GM12878 (cell line): Measurements from ENCODE around the gene TMEM150A. TPM values are rescaled to one million over a fixed set of nuclear protein-coding genes. Genes with fewer than 3 reads are reported as not detected.
A peak's percentile ranks its signal among the peaks of the same experiment; 100 is the strongest.

Source experiments
- CBX3 ChIP-seq: fragments of 200-600 bp; sonication (generic); IDR thresholded peaks from 2 replicates; pipeline ENCODE4 v1.6.1; 2016; ENCODE audit warnings: low read depth, borderline replicate concordance
- CREM ChIP-seq: IDR thresholded peaks from 2 replicates; pipeline ENCODE4 v1.6.1; 2014; ENCODE audit warnings: antibody characterized with exemption, low read depth
- EZH2 ChIP-seq: IDR thresholded peaks from 2 replicates; pipeline ENCODE4 v1.6.1; 2012; ENCODE audit warnings: low read depth, mild to moderate bottlenecking, control low read depth, inconsistent platforms, low read length, borderline replicate concordance; ENCODE audit not compliant: control insufficient read depth
- FOXM1 ChIP-seq: IDR thresholded peaks from 2 replicates; pipeline ENCODE4 v1.6.1; 2012; ENCODE audit warnings: low read depth, mild to moderate bottlenecking, inconsistent platforms, low read length, moderate library complexity
- HDAC2 ChIP-seq: fragments of 200-600 bp; sonication (generic); IDR thresholded peaks from 2 replicates; pipeline ENCODE4 v1.6.1; 2017
- IKZF2 ChIP-seq, 2 experiments: fragments of 450-650 bp; IDR thresholded peaks; 2 replicates each; pipeline ENCODE4 v1.6.1; 2017; ENCODE audit warnings: mild to moderate bottlenecking in 2 of 2, moderate library complexity in 2 of 2
- JUNB ChIP-seq: IDR thresholded peaks from 2 replicates; pipeline ENCODE4 v1.6.1; 2016; ENCODE audit warnings: antibody characterized with exemption, mild to moderate bottlenecking
- MXI1 ChIP-seq: fragments of 150-350 bp; IDR thresholded peaks from 2 replicates; pipeline ENCODE4 v1.6.1; 2011; ENCODE audit warnings: low read depth, mild to moderate bottlenecking, inconsistent platforms, low read length, improper control_type of control experiment
- NR2F1 ChIP-seq: fragments of 450-650 bp; conservative IDR thresholded peaks from 2 replicates; pipeline ENCODE4 v1.6.1; 2017; ENCODE audit warnings: mild to moderate bottlenecking
- RAD51 ChIP-seq: fragments of 450-650 bp; IDR thresholded peaks from 2 replicates; pipeline ENCODE4 v1.6.1; 2016; ENCODE audit warnings: moderate library complexity, mild to moderate bottlenecking, inconsistent platforms
- SMAD1 ChIP-seq: fragments of 450-650 bp; IDR thresholded peaks from 2 replicates; pipeline ENCODE4 v1.6.1; 2018; ENCODE audit warnings: mild to moderate bottlenecking, low read depth; ENCODE audit not compliant: partially characterized antibody
- SPI1 ChIP-seq: IDR thresholded peaks from 2 replicates; pipeline ENCODE4 v1.6.1; 2011; ENCODE audit warnings: low read depth, mild to moderate bottlenecking, low read length, moderate library complexity, borderline replicate concordance; ENCODE audit not compliant: insufficient read depth
- SREBF2 ChIP-seq: IDR thresholded peaks from 2 replicates; pipeline ENCODE4 v1.6.1; 2012; ENCODE audit warnings: mild to moderate bottlenecking, low read length
- STAT1 ChIP-seq: fragments of 450-650 bp; conservative IDR thresholded peaks from 2 replicates; pipeline ENCODE4 v1.6.1; 2014; ENCODE audit warnings: antibody characterized with exemption, mild to moderate bottlenecking
- TARDBP ChIP-seq: IDR thresholded peaks from 2 replicates; pipeline ENCODE4 v1.6.1; 2016; ENCODE audit warnings: borderline replicate concordance
- TCF3 ChIP-seq: IDR thresholded peaks from 2 replicates; pipeline ENCODE4 v1.6.1; 2012; ENCODE audit warnings: low read depth, mild to moderate bottlenecking, low read length, borderline replicate concordance; ENCODE audit not compliant: insufficient read depth
- ZNF24 ChIP-seq: fragments of 450-650 bp; IDR thresholded peaks from 2 replicates; pipeline ENCODE4 v1.6.1; 2017; ENCODE audit warnings: antibody characterized with exemption, mild to moderate bottlenecking
- ZZZ3 ChIP-seq: IDR thresholded peaks from 2 replicates; pipeline ENCODE4 v1.6.1; 2011; ENCODE audit warnings: low read depth; ENCODE audit not compliant: control insufficient read depth, insufficient read length
- polyA plus RNA-seq, 11 experiments: library from polyadenylated mRNA; depleted of rRNA in 4 of 11; unstranded in 6 of 11; stranded (reverse) in 5 of 11; fragments of >200 nt; fragmentation: Nextera tagmentation in 4 of 11; fragmentation: Illumina TruSeq in 1 of 11; extraction: Ambion mirVana in 4 of 11; extraction: Trizol in 1 of 11; gene quantifications; 1 replicate in 1 of 11; 2 replicates in 10 of 11; pipeline versions ENCODE4 v1.2.1 to v1.2.3, GENCODE V29; 2011 to 2016; ENCODE audit warnings: inconsistent platforms in 2 of 11, missing spikeins in 2 of 11, low read depth in 1 of 11
- total RNA-seq, 4 experiments: library from RNA; depleted of rRNA in 3 of 4; stranded (reverse); fragments of >200 nt in 3 of 4; fragmentation: Illumina TruSeq in 1 of 4; extraction: Trizol in 1 of 4; gene quantifications; 2 replicates each; pipeline versions ENCODE4 v1.2.1 to v1.2.3, GENCODE V29; 2013 to 2021
- TF ChIP-seq, protein P1 (sequence below): fragments of 450-650 bp; formaldehyde crosslinking; IDR thresholded peaks from 2 replicates; pipeline ENCODE4 v1.4.0; 2020; ENCODE audit warnings: mild to moderate bottlenecking, moderate library complexity
- TF ChIP-seq, protein P2 (sequence below): fragments of 450-650 bp; IDR thresholded peaks from 2 replicates; pipeline ENCODE4 v1.6.1; 2014; ENCODE audit warnings: mild to moderate bottlenecking
- TF ChIP-seq, protein P3 (sequence below): IDR thresholded peaks from 2 replicates; pipeline ENCODE4 v1.6.1; 2011; ENCODE audit warnings: borderline replicate concordance, low read depth, mild to moderate bottlenecking, moderate library complexity, low read length; ENCODE audit not compliant: insufficient read depth, poor library complexity, severe bottlenecking
- TF ChIP-seq, protein P4 (sequence below): IDR thresholded peaks from 2 replicates; pipeline ENCODE4 v1.6.1; 2012; ENCODE audit warnings: low read depth, low read length, improper control_type of control experiment
- TF ChIP-seq, protein P5 (sequence below): fragments of 450-650 bp; IDR thresholded peaks from 2 replicates; pipeline ENCODE4 v1.6.1; 2017; ENCODE audit warnings: borderline replicate concordance

TMEM150A gene
- total and polyA plus RNA-seq, 10 of the 15 experiments (the other 5 are each of a cell fraction or from before 2014, with no cell fraction given), result 0.45 to 4.4 (median 2.6) TPM

DNA sequence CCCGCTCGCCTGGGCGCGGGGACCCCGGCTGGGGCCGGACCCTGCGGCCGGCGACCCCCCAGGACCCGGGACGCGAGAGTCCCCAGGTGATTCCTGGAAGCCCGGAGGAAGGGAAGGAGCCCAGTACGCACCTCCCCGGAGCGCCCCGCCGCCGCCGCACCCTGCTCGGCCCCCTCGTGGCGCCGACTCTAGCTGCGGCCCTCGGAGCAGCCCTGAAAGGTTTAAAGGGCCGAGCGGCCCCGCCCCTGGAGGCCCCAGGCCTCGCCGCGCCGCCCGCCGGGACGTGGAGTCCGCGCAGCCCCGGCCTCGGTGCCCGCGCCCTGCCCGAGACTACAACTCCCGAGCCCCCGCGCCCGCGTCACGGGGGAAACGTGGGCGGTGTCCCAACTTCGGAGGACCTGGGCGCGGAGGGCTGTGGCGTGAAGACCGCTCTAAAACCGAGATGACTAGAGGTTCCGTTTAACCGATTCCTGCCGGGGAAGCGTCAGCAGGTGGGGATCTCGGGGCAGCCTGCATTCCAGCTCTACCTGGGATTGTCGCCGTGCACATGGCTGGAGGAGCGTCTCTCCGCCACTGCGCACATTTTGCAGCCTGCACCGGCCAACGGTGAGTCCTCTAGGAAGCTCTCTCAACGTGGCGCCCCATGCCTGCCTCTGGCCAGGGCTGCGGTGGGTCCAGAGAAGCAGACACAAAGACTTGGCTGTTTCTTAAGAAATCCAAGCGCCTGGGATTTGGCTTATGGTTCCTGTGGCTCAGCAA is at the start of gene TMEM150A (continued):
- TF ChIP-seq SPI1 (no peak), SMAD1 (no peak), JUNB (no peak), MXI1 (peak; percentile 94), TCF3 (0 out of 2 replicates have a peak, but pooled peaks have one; percentile 16), NR2F1 (peak; percentile 65), IKZF2 (IDR thresholded peaks at IDR 0.05) (no peak), STAT1 (peak; percentile 48; the same call in 1 of the 2 replicates), CREM (peak; percentile 94), ZNF24 (no peak), CBX3 (no peak), EZH2 (no peak), RAD51 (no peak), FOXM1 (no peak), HDAC2 (no peak), SREBF2 (no peak), ZZZ3 (no peak), TARDBP (peak; percentile 65; the same call in 1 of the 2 replicates)
- TF ChIP-seq, protein P1, sequence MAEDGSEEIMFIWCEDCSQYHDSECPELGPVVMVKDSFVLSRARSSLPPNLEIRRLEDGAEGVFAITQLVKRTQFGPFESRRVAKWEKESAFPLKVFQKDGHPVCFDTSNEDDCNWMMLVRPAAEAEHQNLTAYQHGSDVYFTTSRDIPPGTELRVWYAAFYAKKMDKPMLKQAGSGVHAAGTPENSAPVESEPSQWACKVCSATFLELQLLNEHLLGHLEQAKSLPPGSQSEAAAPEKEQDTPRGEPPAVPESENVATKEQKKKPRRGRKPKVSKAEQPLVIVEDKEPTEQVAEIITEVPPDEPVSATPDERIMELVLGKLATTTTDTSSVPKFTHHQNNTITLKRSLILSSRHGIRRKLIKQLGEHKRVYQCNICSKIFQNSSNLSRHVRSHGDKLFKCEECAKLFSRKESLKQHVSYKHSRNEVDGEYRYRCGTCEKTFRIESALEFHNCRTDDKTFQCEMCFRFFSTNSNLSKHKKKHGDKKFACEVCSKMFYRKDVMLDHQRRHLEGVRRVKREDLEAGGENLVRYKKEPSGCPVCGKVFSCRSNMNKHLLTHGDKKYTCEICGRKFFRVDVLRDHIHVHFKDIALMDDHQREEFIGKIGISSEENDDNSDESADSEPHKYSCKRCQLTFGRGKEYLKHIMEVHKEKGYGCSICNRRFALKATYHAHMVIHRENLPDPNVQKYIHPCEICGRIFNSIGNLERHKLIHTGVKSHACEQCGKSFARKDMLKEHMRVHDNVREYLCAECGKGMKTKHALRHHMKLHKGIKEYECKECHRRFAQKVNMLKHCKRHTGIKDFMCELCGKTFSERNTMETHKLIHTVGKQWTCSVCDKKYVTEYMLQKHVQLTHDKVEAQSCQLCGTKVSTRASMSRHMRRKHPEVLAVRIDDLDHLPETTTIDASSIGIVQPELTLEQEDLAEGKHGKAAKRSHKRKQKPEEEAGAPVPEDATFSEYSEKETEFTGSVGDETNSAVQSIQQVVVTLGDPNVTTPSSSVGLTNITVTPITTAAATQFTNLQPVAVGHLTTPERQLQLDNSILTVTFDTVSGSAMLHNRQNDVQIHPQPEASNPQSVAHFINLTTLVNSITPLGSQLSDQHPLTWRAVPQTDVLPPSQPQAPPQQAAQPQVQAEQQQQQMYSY (CRISPR knock-in tag), result no peak
- TF ChIP-seq, protein P2, sequence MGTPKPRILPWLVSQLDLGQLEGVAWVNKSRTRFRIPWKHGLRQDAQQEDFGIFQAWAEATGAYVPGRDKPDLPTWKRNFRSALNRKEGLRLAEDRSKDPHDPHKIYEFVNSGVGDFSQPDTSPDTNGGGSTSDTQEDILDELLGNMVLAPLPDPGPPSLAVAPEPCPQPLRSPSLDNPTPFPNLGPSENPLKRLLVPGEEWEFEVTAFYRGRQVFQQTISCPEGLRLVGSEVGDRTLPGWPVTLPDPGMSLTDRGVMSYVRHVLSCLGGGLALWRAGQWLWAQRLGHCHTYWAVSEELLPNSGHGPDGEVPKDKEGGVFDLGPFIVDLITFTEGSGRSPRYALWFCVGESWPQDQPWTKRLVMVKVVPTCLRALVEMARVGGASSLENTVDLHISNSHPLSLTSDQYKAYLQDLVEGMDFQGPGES, result no peak
- TF ChIP-seq, protein P3, sequence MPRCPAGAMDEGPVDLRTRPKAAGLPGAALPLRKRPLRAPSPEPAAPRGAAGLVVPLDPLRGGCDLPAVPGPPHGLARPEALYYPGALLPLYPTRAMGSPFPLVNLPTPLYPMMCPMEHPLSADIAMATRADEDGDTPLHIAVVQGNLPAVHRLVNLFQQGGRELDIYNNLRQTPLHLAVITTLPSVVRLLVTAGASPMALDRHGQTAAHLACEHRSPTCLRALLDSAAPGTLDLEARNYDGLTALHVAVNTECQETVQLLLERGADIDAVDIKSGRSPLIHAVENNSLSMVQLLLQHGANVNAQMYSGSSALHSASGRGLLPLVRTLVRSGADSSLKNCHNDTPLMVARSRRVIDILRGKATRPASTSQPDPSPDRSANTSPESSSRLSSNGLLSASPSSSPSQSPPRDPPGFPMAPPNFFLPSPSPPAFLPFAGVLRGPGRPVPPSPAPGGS, result no peak
- TF ChIP-seq, protein P4, sequence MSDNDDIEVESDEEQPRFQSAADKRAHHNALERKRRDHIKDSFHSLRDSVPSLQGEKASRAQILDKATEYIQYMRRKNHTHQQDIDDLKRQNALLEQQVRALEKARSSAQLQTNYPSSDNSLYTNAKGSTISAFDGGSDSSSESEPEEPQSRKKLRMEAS, result peak; percentile 69; the same call in 1 of the 2 replicates
- TF ChIP-seq, protein P5, sequence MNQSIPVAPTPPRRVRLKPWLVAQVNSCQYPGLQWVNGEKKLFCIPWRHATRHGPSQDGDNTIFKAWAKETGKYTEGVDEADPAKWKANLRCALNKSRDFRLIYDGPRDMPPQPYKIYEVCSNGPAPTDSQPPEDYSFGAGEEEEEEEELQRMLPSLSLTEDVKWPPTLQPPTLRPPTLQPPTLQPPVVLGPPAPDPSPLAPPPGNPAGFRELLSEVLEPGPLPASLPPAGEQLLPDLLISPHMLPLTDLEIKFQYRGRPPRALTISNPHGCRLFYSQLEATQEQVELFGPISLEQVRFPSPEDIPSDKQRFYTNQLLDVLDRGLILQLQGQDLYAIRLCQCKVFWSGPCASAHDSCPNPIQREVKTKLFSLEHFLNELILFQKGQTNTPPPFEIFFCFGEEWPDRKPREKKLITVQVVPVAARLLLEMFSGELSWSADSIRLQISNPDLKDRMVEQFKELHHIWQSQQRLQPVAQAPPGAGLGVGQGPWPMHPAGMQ, result no peak
